HCT116 (cell line): ENCODE results near the gene SGF29. TPM values are rescaled to one million over a fixed set of nuclear protein-coding genes. Genes with fewer than 3 reads are reported as not detected.

Experiments used
- ATAC-seq: fragments of 200-7000 bp; cut with Tn5 transposase; 2 replicates; pipeline ENCODE4 v1.9.1; 2020; ENCODE audit warnings: mild to moderate bottlenecking, moderate library complexity
- BruUV-seq: library from RNA; stranded (reverse); fragments of 400-500 nt; replicated peaks from 2 replicates; lab custom pipeline; 2021; lab: Mats Ljungman, UMichigan
- CTCF ChIA-PET: fragments of 300-600 bp; sonication (Branson Sonifier 250); formaldehyde crosslinking; loops from one replicate; lab custom pipeline; 2021; ENCODE audit warnings: antibody characterized with exemption; lab: Charles Lee
- POLR2A ChIA-PET: fragments of 300-600, 350-600 bp; sonication (Branson Sonifier 250); formaldehyde crosslinking; loops from one replicate; lab custom pipeline; 2021; ENCODE audit warnings: antibody characterized with exemption; lab: Charles Lee
- RAD21 ChIA-PET, 2 experiments: fragments of 300-600 bp; sonication (Branson Sonifier 250); formaldehyde crosslinking; loops; one replicate each; lab custom pipeline; 2023; ENCODE audit warnings: low total read pairs in 2 of 2; ENCODE audit not compliant: uncharacterized antibody in 2 of 2, unreplicated experiment in 2 of 2, low non-redundant PET in 1 of 2; lab: Charles Lee
- DNase-seq: peaks from one replicate; pipeline ENCODE4 v3.0.0-alpha.2; 2010; ENCODE audit warnings: low read depth, low spot score
- H2AFZ ChIP-seq: fragments of 200-600 bp; shearing (Covaris generic), sonication (generic); 2 replicates; pipeline ENCODE4 v1.6.1; 2017; ENCODE audit warnings: low read depth, mixed run types, mixed read lengths, antibody characterized with exemption, low read length; ENCODE audit not compliant: poor library complexity, severe bottlenecking
- H3K27ac ChIP-seq: 2 replicates; pipeline ENCODE4 v1.5.1; 2012; ENCODE audit warnings: low read depth, low read length
- H3K27me3 ChIP-seq: fragments of 200-600 bp; sonication (generic); 2 replicates; pipeline ENCODE4 v1.6.1; 2016; ENCODE audit warnings: mixed run types, low read length, mixed read lengths; ENCODE audit not compliant: insufficient read depth
- H3K36me3 ChIP-seq, 2 experiments: fragments of 200-500 bp in 1 of 2; fragments of 200-600 bp in 1 of 2; sonication (Bioruptor generic) in 1 of 2; sonication (generic) in 1 of 2; 2 replicates each; pipeline versions ENCODE4 v1.5.1 to v1.6.1; 2014 to 2016; ENCODE audit warnings: low read length in 2 of 2, inconsistent platforms in 1 of 2, mixed read lengths in 1 of 2, mixed run types in 1 of 2; ENCODE audit not compliant: insufficient read depth in 2 of 2, control insufficient read depth in 1 of 2
- H3K4me1 ChIP-seq, 2 experiments: fragments of 200-600 bp in 1 of 2; sonication (generic) in 1 of 2; 2 replicates each; pipeline versions ENCODE4 v1.5.1 to v1.6.1; 2012 to 2017; ENCODE audit warnings: low read length in 2 of 2, inconsistent platforms in 1 of 2, mild to moderate bottlenecking in 1 of 2, mixed read lengths in 1 of 2, mixed run types in 1 of 2, moderate library complexity in 1 of 2; ENCODE audit not compliant: insufficient read depth in 2 of 2, control insufficient read depth in 1 of 2
- H3K4me2 ChIP-seq: fragments of 200-600 bp; sonication (generic); 2 replicates; pipeline ENCODE4 v1.6.1; 2017; ENCODE audit warnings: mixed run types, low read length, mixed read lengths
- H3K4me3 ChIP-seq, 2 experiments: fragments of 200-600 bp in 1 of 2; sonication (generic) in 1 of 2; replicated peaks in 1 of 2; 2 replicates each; pipeline ENCODE4 v1.5.1; 2011 to 2016; ENCODE audit warnings: low read length in 2 of 2, control low read depth in 1 of 2, low read depth in 1 of 2, mild to moderate bottlenecking in 1 of 2, mixed read lengths in 1 of 2, mixed run types in 1 of 2
- H3K79me2 ChIP-seq: fragments of 200-600 bp; sonication (generic); 2 replicates; pipeline ENCODE4 v1.6.1; 2017; ENCODE audit warnings: mild to moderate bottlenecking, mixed run types, low read length, moderate library complexity, mixed read lengths; ENCODE audit not compliant: insufficient read depth
- H3K9ac ChIP-seq: fragments of 200-600 bp; sonication (generic); 2 replicates; pipeline ENCODE4 v1.6.1; 2016; ENCODE audit warnings: low read length, mixed read lengths
- H3K9me2 ChIP-seq: fragments of 200-600 bp; sonication (generic), shearing (Covaris generic); 2 replicates; pipeline ENCODE4 v1.6.1; 2017; ENCODE audit warnings: mixed run types, mild to moderate bottlenecking, moderate library complexity; ENCODE audit not compliant: insufficient read depth
- H3K9me3 ChIP-seq, 2 experiments: fragments of 200-500 bp in 1 of 2; fragments of 200-600 bp in 1 of 2; sonication (Bioruptor generic) in 1 of 2; sonication (generic) in 1 of 2; 2 replicates each; pipeline ENCODE4 v1.6.1; 2014 to 2017; ENCODE audit warnings: low read length in 2 of 2, mixed read lengths in 2 of 2, inconsistent platforms in 1 of 2, low read depth in 1 of 2, mild to moderate bottlenecking in 1 of 2, mixed run types in 1 of 2, moderate library complexity in 1 of 2; ENCODE audit not compliant: control insufficient read depth in 1 of 2, insufficient read depth in 1 of 2
- H4K20me1 ChIP-seq: fragments of 200-600 bp; sonication (generic), shearing (Covaris generic); 2 replicates; pipeline ENCODE4 v1.6.1; 2017; ENCODE audit warnings: mixed run types, mild to moderate bottlenecking, moderate library complexity; ENCODE audit not compliant: insufficient read depth
- ATF3 ChIP-seq: IDR thresholded peaks from 2 replicates; pipeline ENCODE4 v1.6.1; 2012
- CEBPB ChIP-seq: IDR thresholded peaks from 2 replicates; pipeline ENCODE4 v1.6.1; 2012; ENCODE audit warnings: low read depth
- EGR1 ChIP-seq: IDR thresholded peaks from 2 replicates; pipeline ENCODE4 v1.6.1; 2012; ENCODE audit warnings: low read depth
- EZH2 ChIP-seq: fragments of 200-600 bp; sonication (generic); IDR thresholded peaks from 2 replicates; pipeline ENCODE4 v1.6.1; 2017; ENCODE audit warnings: antibody characterized with exemption, mixed run types
- JUND ChIP-seq: IDR thresholded peaks from 2 replicates; pipeline ENCODE4 v1.6.1; 2012
- POLR2A ChIP-seq: IDR thresholded peaks from 2 replicates; pipeline ENCODE4 v1.7.0; 2011; ENCODE audit warnings: borderline replicate concordance; ENCODE audit not compliant: insufficient read depth, insufficient read length; ENCODE audit errors: extremely low read depth
- POLR2AphosphoS5 ChIP-seq: IDR thresholded peaks from 2 replicates; pipeline ENCODE4 v1.6.1; 2011; ENCODE audit warnings: mild to moderate bottlenecking, low read depth, low read length, moderate library complexity
- SRF ChIP-seq: IDR thresholded peaks from 2 replicates; pipeline ENCODE4 v1.6.1; 2012; ENCODE audit warnings: low read depth
- YY1 ChIP-seq: IDR thresholded peaks from 2 replicates; pipeline ENCODE4 v1.6.1; 2011; ENCODE audit warnings: low read length, low read depth, moderate library complexity, mild to moderate bottlenecking; ENCODE audit not compliant: insufficient replicate concordance; ENCODE audit errors: extremely low read depth
- ZFX ChIP-seq: fragments of 450-650 bp; IDR thresholded peaks from 2 replicates; pipeline ENCODE4 v1.6.1; 2017
- ZNF274 ChIP-seq: fragments of 200-500 bp; sonication (Bioruptor generic); IDR thresholded peaks from 2 replicates; pipeline ENCODE4 v1.6.1; 2014; ENCODE audit warnings: mild to moderate bottlenecking, low read depth, low read length, inconsistent platforms
- intact Hi-C: fragments of 100-400 bp; cut with micrococcal nuclease; formaldehyde crosslinking; loops from 2 replicates; pipeline ENCODE4 v1.10.0; 2022
- total RNA-seq: library from RNA; stranded (reverse); gene quantifications from one replicate; pipeline ENCODE4 v1.2.1, GENCODE V29; 2021; ENCODE audit not compliant: unreplicated experiment

SGF29 gene
- total RNA-seq, 1 experiment from 2014 or later, result 19.7 TPM

GRCh38 chr16:28504707-28505404 is 48.9 kb upstream of the SGF29 start:
- Histone ChIP-seq H3K27me3 (no peaks in the 10 kb centered on the region), H3K27ac (no peak overlapping the region), H3K4me2 (no peak overlapping the region), H3K9ac (no peak overlapping the region), H3K79me2 (no peaks in the 10 kb centered on the region), H3K36me3 (no peaks in the 10 kb centered on the region), H3K9me2 (no peaks in the 10 kb centered on the region), H4K20me1 (no peaks in the 10 kb centered on the region), H3K4me1 (peaks cover 18 to 31% of the 10 kb centered on the region in 2 experiments), H3K4me3 (no peak overlapping the region), H3K9me3 (no peaks in the 10 kb centered on the region), H2AFZ (no peak overlapping the region)
- ChIA-PET POLR2A (no interaction called here), CTCF (no interaction called here), RAD21 (no interaction called here)
- TF ChIP-seq POLR2AphosphoS5 (no peak), SRF (no peak), ATF3 (no peak), EGR1 (no peak), CEBPB (no peak), JUND (no peak), EZH2 (no peak), ZNF274 (no peak), POLR2A (no peak), ZFX (no peak), YY1 (no peak)
- ATAC-seq (no peak), DNase-seq (no peak)
- intact Hi-C loops, result no loop called here
- no TSS peak for BruUV-seq
